Stomach (tissue), 9 donors: Measurements from ENCODE around the gene FADS2. TPM values are rescaled to one million over a fixed set of nuclear protein-coding genes. Genes with fewer than 3 reads are reported as not detected.

ENCODE experiments used
- DNase-seq, 2 donors: peaks; one replicate each; pipeline versions ENCODE4 v3.0.0 to v3.0.0-alpha.2; 2013 to 2019
- H3K27ac ChIP-seq, 5 donors: fragments of 200-600 bp in 4 of 5; sonication (generic) in 4 of 5; one replicate each; pipeline ENCODE4 v1.5.1; 2013 to 2019; ENCODE audit warnings: mild to moderate bottlenecking in 1 of 5, moderate library complexity in 1 of 5
- H3K27me3 ChIP-seq, 3 donors: fragments of 200-600 bp; sonication (generic); one replicate each; pipeline ENCODE4 v1.5.1; 2017 to 2019; ENCODE audit warnings: mixed run types in 1 of 3
- H3K36me3 ChIP-seq, 4 donors: fragments of 200-600 bp; sonication (generic); 1 replicate in 3 of 4; 2 replicates in 1 of 4; pipeline ENCODE4 v1.5.1; 2016 to 2019
- H3K4me1 ChIP-seq, 4 donors: fragments of 200-600 bp; sonication (generic); one replicate each; pipeline ENCODE4 v1.5.1; 2016 to 2019
- H3K4me3 ChIP-seq, 4 donors: fragments of 200-600 bp; sonication (generic) in 3 of 4; one replicate each; pipeline ENCODE4 v1.5.1; 2016 to 2019; ENCODE audit warnings: mild to moderate bottlenecking in 1 of 4
- H3K9me3 ChIP-seq, 4 donors: fragments of 200-600 bp; sonication (generic); one replicate each; pipeline ENCODE4 v1.5.1; 2016 to 2019
- EP300 ChIP-seq: sonication (generic); formaldehyde crosslinking; IDR thresholded peaks from one replicate; pipeline ENCODE4 v1.6.1; 2017; ENCODE audit warnings: antibody characterized with exemption
- POLR2A ChIP-seq, 4 donors: fragments of 450-650 bp; IDR thresholded peaks; one replicate each; pipeline ENCODE4 v1.6.1; 2016; ENCODE audit warnings: antibody characterized with exemption in 4 of 4, control low read depth in 2 of 4, mild to moderate bottlenecking in 1 of 4, moderate library complexity in 1 of 4
- POLR2AphosphoS5 ChIP-seq, 3 donors: sonication (generic); formaldehyde crosslinking; IDR thresholded peaks; one replicate each; pipeline ENCODE4 v1.6.1; 2016; ENCODE audit warnings: antibody characterized with exemption in 3 of 3
- WGBS, 5 donors: extraction: QIAGEN DNeasy Blood & Tissue Kit in 3 of 5; methylation state at CpG; one replicate each; pipeline versions ENCODE4 v1.1.5 to v1.1.7; 2013 to 2018; 5-methylcytosine and 5-hydroxymethylcytosine counted together
- intact Hi-C: fragments of 100-400 bp; cut with DNase I; formaldehyde crosslinking; loops from one replicate; pipeline ENCODE4 v1.15.1; 2023; ENCODE audit warnings: low total_unique reads
- polyA plus RNA-seq, 3 donors: library from polyadenylated mRNA; stranded (reverse); fragments of 200-250 nt; gene quantifications; one replicate each; pipeline ENCODE4 v1.2.3, GENCODE V29; 2013
- total RNA-seq, 5 donors: library from RNA; depleted of rRNA; stranded (reverse); fragments of >200 nt; gene quantifications; one replicate each; pipeline versions ENCODE4 v1.1.0 to v1.2.3, GENCODE V29; 2014 to 2016
- TF ChIP-seq, protein P1 (sequence below), 7 experiments: fragments of 450-650 bp in 4 of 7; fragments of 200-600 bp in 3 of 7; sonication (generic) in 3 of 7; IDR thresholded peaks; one replicate each; pipeline ENCODE4 v1.5.1; 2016 to 2019; ENCODE audit warnings: antibody characterized with exemption in 7 of 7, control low read depth in 2 of 7, mild to moderate bottlenecking in 1 of 7
- donor health status: healthy with polysubstance abuse.
- donor health status: Bipolar disorder and iron deficiency.
- donor health status: healthy.

FADS2 gene
- total and polyA plus RNA-seq, 8 donors, result 3.5 to 17.1 (median 13.0) TPM; not detected in 1

DNA sequence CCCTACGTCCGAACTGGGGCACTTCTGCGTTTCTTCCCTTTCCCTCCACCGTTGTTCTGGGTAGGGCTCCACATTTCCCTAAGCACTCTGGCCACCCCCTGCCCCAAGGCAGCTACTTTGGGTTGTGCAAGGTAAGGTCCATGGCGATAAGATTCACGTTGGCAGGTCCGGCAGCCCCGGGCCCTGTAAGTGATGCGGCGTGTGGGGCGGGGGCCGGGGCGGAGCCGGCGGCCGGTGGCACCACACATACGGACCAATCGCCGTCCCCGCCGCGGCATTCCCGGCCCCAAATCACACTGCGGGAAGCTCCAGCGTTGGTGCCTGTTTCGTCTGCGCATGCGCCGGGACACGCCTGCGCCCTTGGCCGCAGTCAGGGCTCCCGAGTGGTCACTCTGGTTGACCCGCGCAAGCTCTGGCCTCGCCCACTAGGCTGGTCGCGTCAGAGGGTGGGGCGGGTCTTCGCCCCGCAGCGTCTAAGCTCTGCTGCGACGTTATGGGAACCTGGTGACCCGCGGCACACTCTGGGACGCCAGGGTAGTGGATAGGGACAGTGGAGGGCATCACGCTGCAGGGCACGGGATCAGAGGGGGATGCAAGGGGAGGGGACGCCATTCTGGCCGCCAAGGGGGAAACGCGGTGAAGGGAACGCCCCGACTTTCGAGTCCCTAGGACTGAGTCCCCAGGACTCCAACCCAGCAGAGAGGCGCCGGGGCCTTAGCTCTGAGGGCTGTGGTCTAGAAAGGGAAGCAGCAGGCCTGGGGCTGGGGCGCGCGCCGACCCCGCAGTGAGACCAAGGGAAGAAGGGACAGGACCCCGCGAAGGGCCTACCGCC is 12.9 kb upstream of the FADS2 start:
- Histone ChIP-seq H3K4me3 (peak overlapping the region; percentile 60 to 78 (median 72)), H3K9me3 (no peaks in the 10 kb centered on the region), H3K4me1 (peaks cover 7 to 31% (median 25%) of the 10 kb centered on the region in 4 donors), H3K27me3 (peaks cover 0 to 13% (median 0%) of the 10 kb centered on the region in 3 donors), H3K36me3 (peaks cover 17 to 32% (median 23%) of the 10 kb centered on the region in 4 donors), H3K27ac (peak overlapping the region; percentile 69 to 98 (median 93))
- peak; percentile 96 to 98 (median 97) for TF ChIP-seq POLR2AphosphoS5 (IDR thresholded peaks at IDR 0.05)
- TF ChIP-seq EP300, result no peak
- TF ChIP-seq POLR2A (IDR thresholded peaks at IDR 0.05), result peak in 2 of 4 donors; percentile 66 to 93
- 1 to 5% (median 2%) methylated on average over 28 to 66 of the region's 66 CpGs for WGBS, 5 donors
- intact Hi-C loops, result loop anchor here (10.0 kb wide), 1 partner anchor 140 kb away; the partner anchor contains the start of gene BEST1
- peak; percentile 94 to 97 for DNase-seq

DNA sequence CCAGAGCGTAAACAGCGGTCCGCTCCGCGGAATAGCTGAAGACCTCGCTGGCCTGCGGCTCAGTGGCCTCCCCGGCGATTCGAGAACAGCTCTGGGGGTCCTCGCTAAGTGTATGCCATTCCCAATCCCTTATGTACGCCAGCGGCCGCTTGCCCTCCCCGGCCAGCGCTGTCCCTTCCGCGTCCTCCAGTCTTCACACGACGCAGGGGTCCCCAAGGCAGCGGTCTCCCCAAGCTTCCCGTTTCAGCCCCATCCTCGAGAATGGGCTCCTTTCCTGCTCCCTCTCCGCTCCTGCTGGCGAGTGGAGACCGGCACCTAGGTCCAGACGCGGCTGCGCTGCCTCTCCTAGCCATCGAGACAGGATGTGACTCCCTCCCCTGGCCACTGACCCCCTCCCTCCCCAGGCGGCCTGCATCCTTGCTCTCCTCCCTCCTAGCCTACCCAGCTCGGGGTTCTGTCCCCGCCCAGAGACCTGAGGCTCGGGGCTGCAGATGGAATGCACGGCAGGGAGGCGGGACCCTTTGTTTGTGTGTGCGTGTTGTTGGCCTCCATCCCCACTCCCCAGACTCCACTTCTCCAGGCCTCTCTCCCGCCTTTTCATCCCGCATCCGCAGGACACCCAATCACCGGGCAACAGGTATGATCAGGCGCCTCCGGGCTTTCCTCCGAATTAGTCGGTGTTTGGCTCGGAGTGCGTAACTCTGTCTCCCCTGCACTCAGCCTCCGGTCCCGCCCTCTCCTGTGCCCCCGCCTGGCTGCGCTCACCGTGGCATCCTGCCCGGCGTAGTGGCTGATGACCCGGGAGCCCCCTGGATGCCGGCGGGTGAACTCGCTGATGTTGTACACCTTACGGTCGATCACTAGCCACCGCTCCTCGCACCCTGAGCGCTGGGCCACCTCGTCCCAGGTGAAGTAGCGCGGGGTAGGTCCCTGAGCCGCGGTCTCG is 12.0 kb upstream of the FADS2 start:
- peaks cover 0 to 13% (median 0%) of the 10 kb centered on the region in 3 donors for H3K27me3 ChIP-seq
- H3K4me3 ChIP-seq, result peak overlapping the region; percentile 60 to 78 (median 72)
- TF ChIP-seq EP300 (no peak), POLR2A (IDR thresholded peaks at IDR 0.05) (no peak), POLR2AphosphoS5 (IDR thresholded peaks at IDR 0.05) (no peak)
- TF ChIP-seq, protein P1, sequence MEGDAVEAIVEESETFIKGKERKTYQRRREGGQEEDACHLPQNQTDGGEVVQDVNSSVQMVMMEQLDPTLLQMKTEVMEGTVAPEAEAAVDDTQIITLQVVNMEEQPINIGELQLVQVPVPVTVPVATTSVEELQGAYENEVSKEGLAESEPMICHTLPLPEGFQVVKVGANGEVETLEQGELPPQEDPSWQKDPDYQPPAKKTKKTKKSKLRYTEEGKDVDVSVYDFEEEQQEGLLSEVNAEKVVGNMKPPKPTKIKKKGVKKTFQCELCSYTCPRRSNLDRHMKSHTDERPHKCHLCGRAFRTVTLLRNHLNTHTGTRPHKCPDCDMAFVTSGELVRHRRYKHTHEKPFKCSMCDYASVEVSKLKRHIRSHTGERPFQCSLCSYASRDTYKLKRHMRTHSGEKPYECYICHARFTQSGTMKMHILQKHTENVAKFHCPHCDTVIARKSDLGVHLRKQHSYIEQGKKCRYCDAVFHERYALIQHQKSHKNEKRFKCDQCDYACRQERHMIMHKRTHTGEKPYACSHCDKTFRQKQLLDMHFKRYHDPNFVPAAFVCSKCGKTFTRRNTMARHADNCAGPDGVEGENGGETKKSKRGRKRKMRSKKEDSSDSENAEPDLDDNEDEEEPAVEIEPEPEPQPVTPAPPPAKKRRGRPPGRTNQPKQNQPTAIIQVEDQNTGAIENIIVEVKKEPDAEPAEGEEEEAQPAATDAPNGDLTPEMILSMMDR (IDR thresholded peaks at IDR 0.05), result no peak
- DNase-seq, result peak; percentile 47 to 84
- intact Hi-C loops, result loop anchor here (10.0 kb wide), 1 partner anchor 139 kb away; the partner anchor contains the start of gene BEST1
- 0 to 1% (median 0%) methylated on average over 45 to 69 of the region's 69 CpGs for WGBS, 5 donors
- peaks cover 9 to 23% (median 14%) of the 10 kb centered on the region in 4 donors for H3K36me3 ChIP-seq
- H3K27ac ChIP-seq, result peak overlapping the region; percentile 69 to 98 (median 93)
- H3K4me1 ChIP-seq, result peaks cover 7 to 31% (median 25%) of the 10 kb centered on the region in 4 donors
- H3K9me3 ChIP-seq, result no peaks in the 10 kb centered on the region

DNA sequence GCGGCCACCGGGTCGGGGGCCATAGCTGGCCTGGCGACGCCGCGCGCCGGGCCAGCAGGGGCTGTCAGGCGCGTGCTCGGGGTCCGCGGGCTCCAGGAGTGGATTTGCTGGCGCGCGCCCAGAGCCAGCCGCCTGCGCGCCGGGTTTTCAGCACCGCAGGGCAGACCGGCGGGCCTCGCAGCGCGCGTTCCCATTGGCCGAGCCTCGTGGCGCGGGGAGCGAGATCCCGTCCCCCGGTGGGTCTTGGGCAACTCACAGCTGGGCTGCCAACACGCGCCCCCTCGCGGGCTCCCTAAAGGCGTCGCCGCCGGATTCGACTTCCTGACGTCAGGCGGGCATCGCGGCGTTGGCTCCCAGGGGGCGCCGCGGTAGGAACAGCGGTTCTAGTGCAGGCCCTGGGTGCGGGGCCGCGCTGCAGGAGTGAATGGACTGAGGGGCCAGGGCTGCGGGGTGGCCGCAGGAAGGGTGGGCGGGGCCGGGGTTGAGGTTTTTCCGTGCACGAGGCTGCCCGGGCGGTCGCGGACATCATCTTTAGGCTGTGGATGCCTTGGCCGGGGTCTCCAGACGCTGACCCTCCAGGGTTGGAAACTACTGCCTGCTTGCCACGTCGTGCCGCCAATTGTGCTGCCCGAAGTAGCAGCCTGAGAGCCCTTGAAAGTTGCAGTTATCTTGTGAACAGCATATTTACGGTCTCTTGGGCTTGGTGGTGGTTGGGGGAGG is 11.2 kb upstream of the FADS2 start, which contains the start of gene FADS1:
Gene FADS1 (minus strand): TSS at position 268 of the 720 bp plus-strand sequence. CDS start 74 bp downstream, at position 194.
- intact Hi-C loops, result loop anchor here (10.0 kb wide), 1 partner anchor 138 kb away; the partner anchor contains the start of gene BEST1
- TF ChIP-seq, protein P1 (IDR thresholded peaks at IDR 0.05), result peak in 4 of 7 experiments; percentile 5 to 51 (median 28)
- TF ChIP-seq POLR2AphosphoS5 (IDR thresholded peaks at IDR 0.05) (peak; percentile 64 to 79 (median 74)), EP300 (no peak), POLR2A (IDR thresholded peaks at IDR 0.05) (no peak)

More for the DNA sequence above, 11.2 kb upstream of the FADS2 start, which contains the start of gene FADS1:
- Histone ChIP-seq H3K36me3 (peaks cover 4 to 15% (median 7%) of the 10 kb centered on the region in 4 donors), H3K27me3 (peaks cover 0 to 13% (median 0%) of the 10 kb centered on the region in 3 donors), H3K4me1 (peaks cover 7 to 31% (median 25%) of the 10 kb centered on the region in 4 donors), H3K9me3 (no peaks in the 10 kb centered on the region), H3K27ac (peak within 1 kb of the TSS; percentile 69 to 98 (median 93)), H3K4me3 (peak within 1 kb of the TSS; percentile 60 to 78 (median 72))
- 1% methylated on average over 15 to 73 of the region's 73 CpGs for WGBS, 5 donors
- peak; percentile 83 to 97 for DNase-seq
